IMR-90 (cell line): Measurements from ENCODE around the gene RAPGEF3. TPM values are rescaled to one million over a fixed set of nuclear protein-coding genes. Genes with fewer than 3 reads are reported as not detected.
A peak's percentile ranks its signal among the peaks of the same experiment; 100 is the strongest.

Experiments used
- ATAC-seq: fragments of 200-7000 bp; cut with Tn5 transposase; 2 replicates; pipeline ENCODE4 v1.9.1; 2020; ENCODE audit warnings: low read depth, mild to moderate bottlenecking, moderate library complexity
- BruUV-seq: library from RNA; stranded (reverse); fragments of 400-500 nt; replicated peaks from 2 replicates; lab custom pipeline; 2021; lab: Mats Ljungman, UMichigan
- CTCF ChIA-PET: fragments of 300-600 bp; formaldehyde crosslinking; extraction: SDS; loops from one replicate; lab custom pipeline; 2021; ENCODE audit warnings: antibody characterized with exemption; lab: Yijun Ruan, JAX
- POLR2A ChIA-PET: fragments of 300-600 bp; sonication (Branson Sonifier 250); formaldehyde crosslinking; loops from one replicate; lab custom pipeline; 2022; ENCODE audit warnings: antibody characterized with exemption; ENCODE audit not compliant: unreplicated experiment; lab: Charles Lee
- DNase-seq: peaks from one replicate; pipeline ENCODE4 v3.0.0; 2013
- H2AFZ ChIP-seq: replicated peaks from 2 replicates; pipeline ENCODE3; 2013; ENCODE audit warnings: low read length, mild to moderate bottlenecking; ENCODE audit not compliant: poor library complexity
- H2AK5ac ChIP-seq: 2 replicates; pipeline ENCODE4 v1.6.1; 2013; ENCODE audit warnings: low read depth, low read length, inconsistent platforms
- H2AK9ac ChIP-seq: replicated peaks from 2 replicates; pipeline ENCODE3; 2013; ENCODE audit warnings: mild to moderate bottlenecking, low read depth, low read length, moderate library complexity; ENCODE audit not compliant: poor library complexity
- H2BK120ac ChIP-seq: 2 replicates; pipeline ENCODE4 v1.6.1; 2013; ENCODE audit warnings: low read depth, low read length, inconsistent platforms
- H2BK15ac ChIP-seq: 3 replicates; pipeline ENCODE4 v1.6.1; 2013; ENCODE audit warnings: low read depth, low read length, inconsistent platforms
- H2BK20ac ChIP-seq: 2 replicates; pipeline ENCODE4 v1.6.1; 2013; ENCODE audit warnings: low read depth, mild to moderate bottlenecking, inconsistent platforms, low read length, moderate library complexity
- H2BK5ac ChIP-seq: 2 replicates; pipeline ENCODE4 v1.6.1; 2013; ENCODE audit warnings: mild to moderate bottlenecking, low read depth, low read length, inconsistent platforms; ENCODE audit not compliant: poor library complexity, severe bottlenecking
- H3K14ac ChIP-seq: replicated peaks from 2 replicates; pipeline ENCODE4 v1.6.1; 2013; ENCODE audit warnings: low read depth, low read length, inconsistent platforms
- H3K18ac ChIP-seq: 2 replicates; pipeline ENCODE4 v1.6.1; 2013; ENCODE audit warnings: low read depth, low read length, control low read depth
- H3K23ac ChIP-seq: 2 replicates; pipeline ENCODE4 v1.6.1; 2013; ENCODE audit warnings: low read depth, low read length, inconsistent platforms
- H3K27ac ChIP-seq: 2 replicates; pipeline ENCODE4 v1.5.1; 2013; ENCODE audit warnings: mild to moderate bottlenecking, control low read depth, low read length; ENCODE audit not compliant: insufficient read depth
- H3K27me3 ChIP-seq: 2 replicates; pipeline ENCODE4 v1.6.1; 2013; ENCODE audit warnings: low read length; ENCODE audit not compliant: control insufficient read depth, insufficient read depth
- H3K36me3 ChIP-seq: 2 replicates; pipeline ENCODE4 v1.6.1; 2013; ENCODE audit warnings: low read length, mixed read lengths; ENCODE audit not compliant: control insufficient read depth, insufficient read depth
- H3K4ac ChIP-seq: 2 replicates; pipeline ENCODE4 v1.6.1; 2013; ENCODE audit warnings: low read depth, low read length, inconsistent platforms
- H3K4me1 ChIP-seq: 2 replicates; pipeline ENCODE4 v1.6.1; 2013; ENCODE audit warnings: low read length, mixed read lengths; ENCODE audit not compliant: control insufficient read depth, insufficient read depth
- H3K4me2 ChIP-seq: 2 replicates; pipeline ENCODE4 v1.6.1; 2013; ENCODE audit warnings: low read depth, mild to moderate bottlenecking, control low read depth, low read length, moderate library complexity
- H3K4me3 ChIP-seq: 2 replicates; pipeline ENCODE4 v1.5.1; 2013; ENCODE audit warnings: low read depth, mild to moderate bottlenecking, control low read depth, low read length, moderate library complexity; ENCODE audit not compliant: insufficient read depth
- H3K56ac ChIP-seq: 2 replicates; pipeline ENCODE4 v1.6.1; 2013; ENCODE audit warnings: low read length, inconsistent platforms; ENCODE audit not compliant: insufficient read depth; ENCODE audit errors: extremely low read depth
- H3K79me1 ChIP-seq, 2 experiments: 2 replicates each; pipeline ENCODE4 v1.6.1; 2013; ENCODE audit warnings: low read length in 2 of 2, inconsistent platforms in 1 of 2, low read depth in 1 of 2
- H3K9ac ChIP-seq: 2 replicates; pipeline ENCODE4 v1.6.1; 2013; ENCODE audit warnings: low read depth, low read length, control low read depth
- H3K9me1 ChIP-seq: 2 replicates; pipeline ENCODE4 v1.6.1; 2013; ENCODE audit warnings: low read length, inconsistent platforms; ENCODE audit not compliant: insufficient read depth
- H3K9me3 ChIP-seq: 2 replicates; pipeline ENCODE4 v1.6.1; 2013; ENCODE audit warnings: low read length; ENCODE audit not compliant: control insufficient read depth, insufficient read depth
- H4K20me1 ChIP-seq: 2 replicates; pipeline ENCODE4 v1.6.1; 2013; ENCODE audit warnings: low read length, inconsistent platforms; ENCODE audit not compliant: insufficient read depth
- H4K5ac ChIP-seq: 2 replicates; pipeline ENCODE4 v1.6.1; 2013; ENCODE audit warnings: mild to moderate bottlenecking, low read depth, low read length, control low read depth
- H4K8ac ChIP-seq, 2 experiments: 2 replicates each; pipeline ENCODE4 v1.6.1; 2013; ENCODE audit warnings: low read depth in 2 of 2, low read length in 2 of 2, control low read depth in 1 of 2, inconsistent platforms in 1 of 2
- H4K91ac ChIP-seq: 2 replicates; pipeline ENCODE4 v1.6.1; 2013; ENCODE audit warnings: low read depth, low read length, inconsistent platforms; ENCODE audit not compliant: insufficient read depth
- CEBPB ChIP-seq: IDR thresholded peaks from 2 replicates; pipeline ENCODE4 v1.6.1; 2012; ENCODE audit warnings: low read depth, low read length, improper control_type of control experiment
- FOS ChIP-seq: fragments of 150-350 bp; IDR thresholded peaks from 2 replicates; pipeline ENCODE4 v1.6.1; 2016; ENCODE audit warnings: low read depth, low read length
- MAZ ChIP-seq: IDR thresholded peaks from 2 replicates; pipeline ENCODE4 v1.6.1; 2012; ENCODE audit warnings: low read depth, mild to moderate bottlenecking, low read length, improper control_type of control experiment, moderate library complexity, borderline replicate concordance
- MXI1 ChIP-seq: IDR thresholded peaks from 2 replicates; pipeline ENCODE4 v1.6.1; 2012; ENCODE audit warnings: low read depth, mild to moderate bottlenecking, low read length, moderate library complexity, borderline replicate concordance
- NFE2L2 ChIP-seq: fragments of 150-350 bp; IDR thresholded peaks from 2 replicates; pipeline ENCODE4 v1.6.1; 2016; ENCODE audit warnings: low read depth, mild to moderate bottlenecking, low read length
- POLR2A ChIP-seq: IDR thresholded peaks from 2 replicates; pipeline ENCODE4 v1.6.1; 2012; ENCODE audit warnings: mild to moderate bottlenecking, low read depth, low read length
- RFX5 ChIP-seq: IDR thresholded peaks from 2 replicates; pipeline ENCODE4 v1.8.0; 2012; ENCODE audit warnings: low read depth, mild to moderate bottlenecking, low read length, moderate library complexity
- SMC3 ChIP-seq: fragments of 150-350 bp; IDR thresholded peaks from 2 replicates; pipeline ENCODE4 v1.6.1; 2016; ENCODE audit warnings: low read depth, mild to moderate bottlenecking, antibody characterized with exemption, low read length, moderate library complexity
- WGBS, 2 experiments: methylation state at CpG; one replicate each; pipeline versions ENCODE4 v1.1.5 to v1.1.7; 2013; ENCODE audit warnings: missing lambda C conversion rate in 2 of 2; ENCODE audit not compliant: insufficient read length in 1 of 2; ENCODE audit errors: extremely low coverage in 2 of 2; 5-methylcytosine and 5-hydroxymethylcytosine counted together
- dilution Hi-C: fragments of 300-500 bp; cut with HindIII; formaldehyde crosslinking; loops from one replicate; pipeline ENCODE4 v1.14.3; 2018; ENCODE audit warnings: low sequenced_read_pairs; ENCODE audit not compliant: unreplicated experiment
- in situ Hi-C: fragments of 300-500 bp; cut with MboI; formaldehyde crosslinking; loops from 3 replicates; pipeline ENCODE4 v1.14.3; 2019; ENCODE audit warnings: low sequenced_read_pairs, inconsistent platforms, mixed read lengths
- intact Hi-C: fragments of 100-400 bp; cut with micrococcal nuclease; formaldehyde crosslinking; loops from 2 replicates; pipeline ENCODE4 v1.10.0; 2022
- polyA plus RNA-seq, 3 experiments: library from polyadenylated mRNA; depleted of rRNA; stranded (reverse); fragments of >200 nt; gene quantifications; 2 replicates each; pipeline ENCODE4 v1.2.3, GENCODE V29; 2012; ENCODE audit warnings: low replicate concordance in 1 of 3
- total RNA-seq: library from RNA; depleted of rRNA; stranded (reverse); fragments of >200 nt; gene quantifications from 2 replicates; pipeline ENCODE4 v1.2.3, GENCODE V29; 2012

The RAPGEF3 gene
- total and polyA plus RNA-seq, 2 of the 4 experiments (the other 2 are of a cell fraction), result 1.3 to 2.0 TPM

DNA sequence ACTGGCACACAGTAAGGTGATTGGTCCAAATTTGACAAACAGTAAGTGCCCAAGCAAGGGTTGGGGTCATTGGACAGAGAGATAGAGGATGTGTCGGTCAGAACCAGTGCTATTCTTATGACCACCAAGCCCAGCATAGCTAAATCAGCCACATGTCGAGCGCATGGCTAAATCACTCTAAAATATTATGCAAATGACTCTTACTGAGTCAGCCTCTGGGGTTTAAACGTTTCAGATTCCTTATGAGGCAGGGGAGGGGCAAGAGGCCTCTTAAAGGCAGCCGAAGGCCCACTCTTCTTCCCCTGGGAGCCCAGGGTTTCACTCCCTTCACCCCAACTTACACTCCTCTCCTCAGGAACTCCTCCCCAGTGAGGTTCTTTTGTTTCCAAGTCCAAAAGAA, 32.8 kb downstream of the RAPGEF3 start:
- Histone ChIP-seq H3K9me3 (no peaks in the 10 kb centered on the region), H3K9me1 (peaks cover 25% of the 10 kb centered on the region), H3K9ac (no peak overlapping the region), H3K23ac (peak overlapping the region; percentile 49), H4K5ac (peak overlapping the region; percentile 47), H2AK9ac (peak overlapping the region; percentile 79), H2BK120ac (peak overlapping the region; percentile 84), H3K14ac (peak overlapping the region; percentile 86), H2BK20ac (peak overlapping the region; percentile 69), H3K56ac (no peak overlapping the region), H3K4me3 (no peak overlapping the region), H3K18ac (peak overlapping the region; percentile 68), H3K36me3 (no peaks in the 10 kb centered on the region), H4K20me1 (no peaks in the 10 kb centered on the region), H2BK5ac (peak overlapping the region; percentile 34), H2AFZ (peak overlapping the region; percentile 83), H4K8ac (peak overlapping the region; percentile 3 to 87; a peak in 3 of 4 replicates), H3K4ac (peak overlapping the region; percentile 75), H3K79me1 (no peaks in the 10 kb centered on the region), H3K27me3 (no peaks in the 10 kb centered on the region), H3K4me2 (no peak overlapping the region), H3K4me1 (peaks cover 23% of the 10 kb centered on the region), H3K27ac (peak overlapping the region; percentile 24; the same call in 1 of the 2 replicates), H2AK5ac (peak overlapping the region; percentile 87), H4K91ac (peak overlapping the region; percentile 59), H2BK15ac (peak overlapping the region; percentile 80)
- peak; percentile 89 for DNase-seq
- intact Hi-C loops (no loop called here), in situ Hi-C loops (loop anchor here (10.0 kb wide), 1 partner anchor 419 kb away; no protein-coding TSS in a partner anchor), dilution Hi-C loops (no loop called here)
- peak; percentile 89 for ATAC-seq
- no TSS peak for BruUV-seq
- ChIA-PET CTCF (interaction anchor here (1.0 to 1.9 kb wide), 3 partner anchors 10 to 41 kb away, joined by 3 to 8 read pairs (median 7); no protein-coding TSS in a partner anchor), POLR2A (no interaction called here)
- TF ChIP-seq FOS (peak; percentile 42), MXI1 (peak; percentile 89; the same call in 1 of the 2 replicates), CEBPB (peak; percentile 58), RFX5 (no peak), SMC3 (no peak), POLR2A (no peak), MAZ (peak; percentile 74; the same call in 1 of the 2 replicates), NFE2L2 (no peak)
- no CpG with 5 or more reads among the region's 5 CpGs for WGBS, 2 experiments
